ENCODE results near the gene AXIN2.
"Not testable (repeated sequence)": the region's sequence is repeated elsewhere in the genome, so short reads cannot be mapped to it uniquely, and the experiment has no call there.

The AXIN2 gene

DNA sequence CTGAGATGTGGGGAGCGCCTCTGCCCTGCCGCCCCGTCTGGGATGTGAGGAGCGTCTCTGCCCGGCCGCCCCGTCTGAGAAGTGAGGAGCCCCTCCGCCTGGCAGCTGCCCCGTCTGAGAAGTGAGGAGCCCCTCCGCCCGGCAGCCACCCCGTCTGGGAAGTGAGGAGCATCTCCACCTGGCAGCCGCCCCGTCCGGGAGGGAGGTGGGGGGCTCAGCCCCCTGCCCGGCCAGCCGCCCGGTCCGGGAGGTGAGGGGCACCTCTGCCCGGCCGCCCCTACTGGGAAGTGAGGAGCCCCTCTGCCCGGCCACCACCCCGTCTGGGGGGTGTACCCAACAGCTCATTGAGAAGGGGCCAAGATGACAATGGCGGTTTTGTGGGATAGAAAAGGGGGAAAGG is 77.0 kb downstream of the AXIN2 start:
- not testable (repeated sequence) for DNase-seq (ENCODE audit: low read depth)

GRCh38 chr17:65483438-65483837 is 78.0 kb downstream of the AXIN2 start:
- DNase-seq (ENCODE audit: low read depth): no peak

GRCh38 chr17:65482201-65482600 is 79.2 kb downstream of the AXIN2 start:
- no peak for DNase-seq (ENCODE audit: low read depth)

DNA sequence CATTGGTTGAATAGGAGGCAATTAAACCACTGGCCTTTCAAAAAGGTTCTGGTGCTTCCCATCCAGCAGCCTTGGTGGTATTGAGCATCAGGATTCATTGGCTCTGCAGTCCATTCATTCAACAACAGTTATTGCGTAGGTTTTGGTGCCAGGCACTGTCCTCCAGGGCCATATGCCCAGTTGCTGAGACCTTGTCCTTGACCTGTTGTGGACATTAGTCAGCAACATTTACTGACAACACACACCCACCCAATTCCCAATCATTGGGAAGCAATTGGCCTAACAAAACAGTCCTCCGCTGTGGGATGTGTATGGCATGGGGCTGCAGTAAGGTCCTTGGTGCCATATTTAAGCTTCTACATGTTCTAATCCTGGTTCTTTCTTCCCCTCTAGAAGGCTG is 82.2 kb downstream of the AXIN2 start:
- DNase-seq (ENCODE audit: low read depth): no peak
